NOMO-1 (cell line): ENCODE measurements around the gene MRFAP1.
A peak's percentile ranks its signal among the peaks of the same experiment; 100 is the strongest.
"Not testable (repeated sequence)": the region's sequence is repeated elsewhere in the genome, so short reads cannot be mapped to it uniquely, and the experiment has no call there.

Experiments
- DNase-seq, 2 experiments: peaks; one replicate each; lab custom pipeline; 2025; ENCODE audit not compliant: unreplicated experiment in 2 of 2; lab: John Stamatoyannopoulos, UW

The MRFAP1 gene

DNA sequence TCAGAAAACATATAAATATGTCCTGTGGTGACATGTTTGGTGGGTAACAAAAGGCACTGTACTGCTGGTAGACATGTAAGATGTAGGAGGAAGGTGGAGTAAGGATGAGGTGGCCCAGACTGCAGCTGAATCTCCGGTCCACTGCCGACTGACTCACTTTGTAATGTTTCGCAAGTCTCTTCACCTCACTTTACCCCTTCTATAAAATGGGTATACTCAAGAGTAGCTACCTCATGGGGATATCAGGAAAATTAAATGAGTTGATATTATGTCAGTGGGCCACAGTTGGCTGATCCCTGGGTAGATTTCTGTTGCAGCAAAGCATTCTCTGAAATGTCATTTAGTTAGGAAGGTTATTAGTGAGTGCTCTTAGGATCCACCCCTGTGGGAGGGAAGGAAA lies 22.1 kb downstream of the MRFAP1 start:
- no peak for DNase-seq

GRCh38 chr4:6663596-6664393 lies 23.3 kb downstream of the MRFAP1 start:
- DNase-seq: no peak

DNA sequence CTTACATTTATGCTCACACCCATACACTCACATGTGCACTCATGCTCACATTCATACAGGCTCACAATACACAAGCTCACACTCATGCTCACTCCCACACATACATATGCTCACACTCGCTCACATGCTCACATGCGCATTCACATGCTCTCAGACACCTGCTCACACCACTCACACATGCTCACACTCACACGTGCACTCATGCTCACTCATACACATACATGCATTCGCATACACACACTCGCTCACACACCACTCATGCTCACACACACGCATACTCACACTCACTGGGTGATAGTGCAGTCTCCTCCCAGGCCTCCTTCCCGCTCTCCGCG lies 24.8 kb downstream of the MRFAP1 start:
- no peak for DNase-seq

DNA sequence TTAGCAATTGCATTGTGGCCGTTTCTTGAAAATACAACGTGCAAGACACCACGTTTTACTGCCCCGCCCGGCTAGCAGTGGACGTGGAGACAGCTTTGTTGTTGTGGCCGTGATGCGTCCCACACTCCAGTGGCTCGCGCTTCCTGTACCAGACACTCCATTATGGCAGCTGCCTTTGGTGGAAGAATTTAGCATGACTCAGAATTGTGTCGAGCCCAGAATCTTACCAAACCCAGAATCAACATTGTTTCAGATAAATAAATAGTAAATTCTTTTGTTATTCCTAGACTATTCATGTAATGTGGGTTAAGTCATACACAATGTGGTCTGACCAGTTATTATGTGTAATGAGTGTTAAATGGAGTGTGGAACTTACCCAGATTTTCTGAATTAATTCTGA lies 27.9 kb downstream of the MRFAP1 start:
- no peak for DNase-seq

DNA sequence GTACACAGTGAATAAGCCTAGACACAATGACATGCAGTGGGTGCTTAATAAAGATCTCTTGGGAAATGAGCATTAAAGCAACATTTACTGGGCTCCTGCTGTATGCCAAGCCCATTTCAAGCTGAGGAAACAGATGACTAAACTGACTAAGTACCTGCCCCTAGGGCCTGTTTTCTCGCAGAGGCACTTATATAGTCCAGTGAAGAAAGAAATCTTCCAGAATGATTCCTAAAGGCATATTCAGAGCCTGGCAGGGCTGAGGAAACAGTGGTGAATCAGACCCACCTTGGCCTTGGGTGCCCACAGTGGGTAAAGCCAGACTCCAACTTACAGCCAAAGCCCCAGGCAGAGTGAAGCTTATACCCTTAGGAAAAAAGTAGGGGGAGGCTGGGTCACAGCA lies 31.2 kb downstream of the MRFAP1 start:
- no peak for DNase-seq

DNA sequence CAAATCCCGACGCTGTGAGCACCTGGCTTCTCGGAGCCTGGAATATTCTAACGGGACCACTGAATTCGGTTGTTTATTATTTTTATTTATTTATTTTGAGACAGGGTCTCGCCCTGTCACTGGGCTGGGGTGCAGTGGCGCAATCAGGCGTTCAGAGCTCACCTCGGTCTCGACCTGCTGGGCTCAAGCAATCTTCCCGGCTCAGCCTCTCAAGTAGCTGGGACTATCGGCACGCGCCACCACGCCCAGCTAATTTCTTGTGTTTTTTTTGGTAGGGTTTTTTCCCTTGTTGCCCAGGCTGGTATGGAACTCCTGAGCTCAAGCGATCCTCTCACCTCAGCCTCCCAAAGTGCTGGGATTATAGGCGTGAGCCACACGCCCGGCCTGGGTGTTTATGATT lies 31.6 kb downstream of the MRFAP1 start:
- no peak for DNase-seq

- not testable (repeated sequence) for DNase-seq
Observed at GRCh38 chr4:6672541-6673190, 32.2 kb downstream of the MRFAP1 start.

DNA sequence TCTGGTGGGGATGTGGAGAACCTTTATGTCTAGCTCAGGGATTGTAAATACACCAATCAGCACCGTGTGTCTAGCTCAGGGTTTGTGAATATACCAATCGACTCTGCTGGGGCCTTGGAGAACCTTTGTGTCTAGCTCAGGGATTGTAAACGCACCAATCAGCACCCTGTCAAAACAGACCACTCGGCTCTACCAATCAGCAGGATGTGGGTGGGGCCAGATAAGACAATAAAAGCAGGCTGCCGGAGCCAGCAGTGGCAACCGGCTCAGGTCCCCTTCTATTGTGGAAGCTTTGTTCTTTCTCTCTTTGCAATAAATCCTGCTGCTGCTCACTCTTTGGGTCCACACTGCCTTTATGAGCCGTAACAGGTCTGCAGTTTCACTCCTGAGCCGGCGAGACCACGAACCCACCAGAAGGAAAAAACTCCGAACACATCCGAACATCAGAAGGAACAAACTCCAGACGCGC lies 32.7 kb downstream of the MRFAP1 start:
- DNase-seq: not testable (repeated sequence)

GRCh38 chr4:6673660-6674499 lies 33.4 kb downstream of the MRFAP1 start:
- peak; percentile 93 to 94 for DNase-seq

DNA sequence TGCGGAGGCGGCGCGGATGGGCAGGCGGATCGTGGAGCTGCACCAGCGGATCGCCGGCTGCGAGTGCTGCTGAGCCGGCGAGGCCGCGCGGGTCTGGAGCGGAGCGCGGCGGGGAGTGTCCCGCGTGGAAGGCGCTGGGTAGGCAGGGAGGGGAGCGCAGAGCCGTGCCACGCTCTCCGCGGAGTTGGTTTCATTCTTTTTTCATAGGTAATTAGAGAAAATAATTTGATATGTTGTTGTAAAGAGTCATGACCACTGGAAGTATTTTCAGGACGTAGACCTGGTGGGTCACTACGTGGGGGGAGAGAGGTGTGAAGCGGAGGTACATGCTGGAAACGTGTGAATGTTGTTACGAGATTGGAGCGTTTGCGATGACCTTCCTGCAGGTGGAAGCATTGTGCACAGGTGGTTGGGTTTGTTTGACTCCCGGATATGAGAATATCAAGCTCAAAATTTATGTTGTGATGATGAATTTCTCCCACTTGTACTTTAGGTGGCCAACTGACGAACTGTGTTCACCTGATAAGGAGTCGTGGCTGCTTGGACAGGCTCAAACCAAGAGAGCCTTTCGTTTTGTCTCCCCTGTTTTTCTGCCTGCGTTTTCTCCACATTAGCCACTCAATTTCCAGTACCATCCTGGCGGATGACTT lies 34.1 kb downstream of the MRFAP1 start:
- peak in 1 of 2 experiments; percentile 53 for DNase-seq

- no peak for DNase-seq
Observed at GRCh38 chr4:6676722-6677558, 36.5 kb downstream of the MRFAP1 start.

- no peak for DNase-seq
Observed at GRCh38 chr4:6680372-6681034, 40.0 kb downstream of the MRFAP1 start.

GRCh38 chr4:6681191-6681590 lies 40.7 kb downstream of the MRFAP1 start:
- no peak for DNase-seq

DNA sequence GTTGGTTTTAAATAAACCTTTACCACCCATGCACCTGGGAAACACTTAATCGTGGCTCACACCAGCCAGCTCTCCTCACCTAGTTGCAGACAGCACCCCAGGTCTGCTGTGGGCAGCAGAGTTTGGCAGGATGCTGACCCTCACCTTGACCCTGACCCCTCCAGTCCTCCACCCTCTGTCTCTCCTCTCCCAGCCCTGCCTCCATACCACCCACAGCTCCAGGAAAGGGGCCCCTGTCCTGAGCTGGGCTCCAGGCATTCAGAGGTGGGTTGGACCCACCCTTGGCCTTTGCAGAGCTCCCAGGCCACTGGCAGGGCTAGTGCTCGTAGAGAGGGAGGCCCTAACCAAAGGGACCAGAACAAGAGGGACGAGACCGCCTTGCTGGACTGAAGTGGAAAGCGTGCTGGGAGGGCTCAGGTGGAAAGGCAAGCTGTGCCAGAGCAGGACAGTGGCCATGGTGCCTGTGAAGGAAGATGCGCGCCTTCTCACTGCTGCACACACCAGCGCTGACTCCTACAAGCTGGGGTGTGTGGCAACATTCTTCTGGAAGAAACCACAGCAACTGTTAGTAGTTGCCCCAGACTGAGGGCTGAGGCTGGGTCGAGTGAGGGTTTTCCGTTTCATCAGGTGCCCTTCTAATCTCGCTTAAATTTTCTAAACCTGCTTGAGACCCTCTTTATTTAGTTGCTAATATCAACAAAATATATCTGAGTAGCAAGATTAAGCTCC lies 42.5 kb downstream of the MRFAP1 start:
- peak; percentile 72 to 79 for DNase-seq

DNA sequence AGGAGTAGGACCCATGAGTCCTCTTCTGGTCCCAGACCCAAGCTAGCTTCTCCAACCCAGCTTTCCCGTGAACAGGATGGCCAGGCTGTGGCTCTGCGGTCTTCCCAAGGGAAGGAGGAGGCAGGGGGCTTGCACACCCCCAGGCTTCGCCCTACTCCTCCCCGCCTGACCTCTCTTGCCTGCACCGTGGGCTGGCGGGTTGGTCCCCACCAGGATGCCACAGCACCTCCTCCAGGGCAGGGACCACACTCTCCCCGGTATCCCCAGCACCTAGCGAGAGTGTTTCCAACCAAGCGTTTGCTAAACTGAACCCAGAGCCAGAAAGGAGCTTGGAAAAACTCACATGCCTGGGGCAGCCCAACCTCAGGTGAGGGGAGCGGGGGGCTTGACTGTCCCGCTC lies 44.2 kb downstream of the MRFAP1 start:
- DNase-seq: no peak

DNA sequence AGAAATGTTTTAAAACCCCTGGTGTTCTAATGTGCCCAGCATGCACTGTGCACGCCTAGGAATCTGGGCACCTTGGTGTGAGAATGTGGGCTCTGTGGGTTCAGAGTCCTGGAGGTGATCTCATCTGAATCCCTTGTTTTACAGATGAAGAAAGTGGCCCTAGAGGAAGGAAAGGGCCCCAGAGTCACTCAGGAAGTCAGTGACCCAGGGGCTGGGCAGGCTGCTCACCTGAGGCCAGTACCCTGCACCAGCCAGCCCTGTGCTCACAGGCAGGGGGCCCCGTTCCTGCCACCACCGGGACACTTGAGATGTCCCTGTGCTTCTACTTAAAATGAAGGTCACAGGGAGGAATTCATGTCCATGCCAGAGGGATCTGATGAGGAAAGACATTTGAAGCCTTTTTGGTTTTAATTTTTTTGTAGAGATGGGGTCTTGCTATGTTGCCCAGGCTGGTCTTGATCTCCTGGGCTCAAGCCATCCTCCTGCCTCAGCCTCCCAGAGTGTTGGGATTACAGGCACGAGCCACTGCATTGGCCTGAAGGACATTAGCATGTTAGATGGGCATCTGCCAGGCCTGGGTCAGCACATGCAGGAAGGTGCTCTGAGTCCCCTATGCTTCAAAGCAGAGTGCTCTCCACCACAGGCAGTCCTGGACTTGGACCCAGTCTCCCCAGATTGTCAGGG lies 45.8 kb downstream of the MRFAP1 start:
- DNase-seq: no peak

- DNase-seq: no peak
Observed at GRCh38 chr4:6687947-6688878, 47.7 kb downstream of the MRFAP1 start.
